ENCODE data around the gene SIPA1L3. TPM values are rescaled to one million over a fixed set of nuclear protein-coding genes. Genes with fewer than 3 reads are reported as not detected.
"Not testable (repeated sequence)": the region's sequence is repeated elsewhere in the genome, so short reads cannot be mapped to it uniquely, and the experiment has no call there.

Gene SIPA1L3
- total RNA-seq, 1 experiment from 2014 or later, result 30.4 TPM

DNA sequence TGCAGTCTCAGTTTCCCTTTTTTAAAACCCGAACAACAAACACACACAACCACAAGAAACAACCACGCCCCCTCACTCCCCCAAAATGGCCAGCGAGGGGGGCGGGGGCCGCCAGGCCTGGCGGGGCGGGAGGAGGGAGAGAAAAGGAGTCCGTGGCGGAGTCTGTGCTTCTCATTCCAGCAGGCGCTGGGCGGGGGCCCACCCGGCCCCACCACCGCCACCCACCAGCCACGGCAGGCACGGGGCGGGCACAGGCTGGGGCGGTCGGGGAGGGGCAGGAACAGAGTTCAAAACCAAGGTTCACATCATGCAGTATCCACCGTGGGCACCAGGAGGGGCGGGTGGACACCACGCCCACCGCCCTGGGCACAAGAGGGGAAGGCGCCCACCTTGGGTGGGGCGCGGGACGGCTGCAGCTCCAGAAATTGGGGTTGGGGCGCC, 304.2 kb downstream of the SIPA1L3 start:
- DNase-seq (ENCODE audit: low read depth), result no peak

DNA sequence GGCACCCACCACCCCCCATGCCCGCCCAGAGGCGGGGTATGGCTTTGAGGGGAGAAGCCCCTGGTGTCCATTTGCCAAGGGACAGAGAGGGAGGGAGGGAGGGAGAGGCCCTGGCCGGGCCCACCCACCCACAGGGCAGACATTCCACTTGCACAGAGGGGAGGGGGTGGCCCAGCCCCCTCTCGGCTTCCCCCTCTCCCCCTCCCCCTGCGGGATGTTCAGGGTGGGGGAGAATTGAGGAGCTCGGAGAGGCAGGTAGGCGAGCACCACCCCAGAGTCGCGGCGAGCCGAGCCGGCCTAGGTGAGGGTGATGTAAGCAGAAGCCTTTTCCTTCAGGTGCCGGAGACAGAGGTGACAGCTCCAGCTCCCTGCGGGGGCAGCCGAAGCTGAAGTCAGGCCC, 304.8 kb downstream of the SIPA1L3 start:
- no peak for DNase-seq (ENCODE audit: low read depth)

DNA sequence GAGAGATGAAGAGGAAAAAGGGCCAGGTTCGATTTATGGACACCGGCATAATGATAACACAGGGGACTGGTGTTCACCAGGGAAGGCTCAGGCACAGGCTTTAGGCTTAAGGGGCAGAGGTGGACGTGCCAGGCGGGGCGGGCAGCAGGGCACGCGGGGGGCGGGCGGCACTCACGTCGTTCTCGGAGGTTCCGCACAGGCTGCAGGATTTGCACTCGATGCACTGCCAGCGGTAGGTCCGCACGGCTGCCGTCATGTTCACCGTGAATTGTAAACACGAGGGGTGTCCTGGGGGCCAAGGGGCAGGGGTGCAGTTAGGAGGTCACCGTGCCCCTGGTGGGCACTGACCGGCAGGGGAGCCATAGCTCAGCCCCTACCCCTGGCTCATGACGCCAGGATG, 306.5 kb downstream of the SIPA1L3 start:
- DNase-seq (ENCODE audit: low read depth), result no peak

DNA sequence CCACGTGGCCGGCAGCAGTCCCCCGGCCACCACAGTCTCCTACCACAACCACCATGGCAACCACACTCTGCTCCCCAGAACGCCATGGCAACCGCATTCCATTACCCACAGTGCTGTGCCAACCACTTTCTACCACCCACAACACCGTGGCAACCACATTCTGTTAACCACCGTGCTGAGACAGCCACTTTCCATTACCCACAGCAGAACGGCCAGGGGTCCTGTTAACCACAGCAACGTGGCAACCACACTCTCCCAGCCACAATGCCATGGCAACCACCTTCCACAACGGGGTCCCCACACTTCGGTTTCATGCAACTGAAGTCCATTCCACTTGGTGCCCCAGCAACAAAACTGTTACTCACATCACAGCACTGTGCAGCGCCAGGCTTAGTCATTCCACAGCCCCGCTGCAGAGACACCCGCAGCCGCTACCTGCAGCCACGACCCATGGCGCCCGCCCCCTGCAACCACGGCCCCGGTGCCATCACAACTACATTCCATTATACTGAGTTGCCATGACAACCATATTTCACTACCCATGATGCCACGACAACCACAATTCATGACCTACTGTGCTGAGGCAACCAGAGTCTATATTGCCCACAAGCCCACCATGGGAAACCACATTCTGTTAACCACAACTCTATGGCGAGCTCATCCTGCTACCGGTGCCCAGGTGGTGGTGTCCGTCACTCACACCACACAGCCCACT, 307.1 kb downstream of the SIPA1L3 start:
- peak; percentile 91 for DNase-seq (ENCODE audit: low read depth)

DNA sequence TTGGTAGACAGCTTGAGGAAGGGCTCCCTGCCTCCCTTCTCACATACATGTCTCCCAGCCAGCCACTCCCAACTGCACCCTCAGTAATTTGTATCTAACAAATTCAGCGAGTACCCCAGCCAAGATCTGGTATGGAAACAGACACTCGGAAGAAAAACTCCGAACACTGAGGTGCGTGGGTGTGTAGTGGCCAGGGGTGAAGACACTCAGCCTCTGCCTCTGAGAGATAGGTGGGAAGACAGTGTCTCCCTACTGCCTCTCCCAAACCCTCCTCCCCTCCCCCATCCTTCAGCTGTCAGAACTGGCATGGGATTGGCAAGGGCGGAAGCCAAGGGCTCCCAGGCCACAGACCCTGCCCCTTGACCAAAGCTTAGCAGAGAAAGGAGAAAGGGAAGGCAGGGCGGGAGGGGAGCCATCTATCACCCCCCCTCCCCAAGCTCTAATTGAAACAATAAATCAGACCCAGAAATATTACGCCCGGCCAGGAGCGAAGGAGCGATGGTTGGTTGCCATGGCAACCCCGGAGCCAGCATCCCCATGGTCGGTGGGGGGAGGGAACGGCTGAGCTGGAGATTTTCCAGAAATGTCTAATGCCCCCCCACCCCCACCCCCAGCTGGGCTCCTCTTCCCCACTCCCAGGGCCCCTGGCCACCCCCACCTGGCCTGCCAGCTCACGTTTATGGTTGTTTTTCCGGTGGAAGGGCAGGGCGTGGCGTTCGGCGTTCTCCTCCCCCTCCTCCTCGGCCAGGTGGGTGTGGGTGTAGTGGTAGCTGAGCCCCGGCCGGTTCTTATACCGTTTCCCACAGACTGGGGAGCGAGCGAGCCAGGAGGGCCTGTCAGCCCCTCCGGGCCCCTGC, 310.0 kb downstream of the SIPA1L3 start:
- no peak for DNase-seq (ENCODE audit: low read depth)

DNA sequence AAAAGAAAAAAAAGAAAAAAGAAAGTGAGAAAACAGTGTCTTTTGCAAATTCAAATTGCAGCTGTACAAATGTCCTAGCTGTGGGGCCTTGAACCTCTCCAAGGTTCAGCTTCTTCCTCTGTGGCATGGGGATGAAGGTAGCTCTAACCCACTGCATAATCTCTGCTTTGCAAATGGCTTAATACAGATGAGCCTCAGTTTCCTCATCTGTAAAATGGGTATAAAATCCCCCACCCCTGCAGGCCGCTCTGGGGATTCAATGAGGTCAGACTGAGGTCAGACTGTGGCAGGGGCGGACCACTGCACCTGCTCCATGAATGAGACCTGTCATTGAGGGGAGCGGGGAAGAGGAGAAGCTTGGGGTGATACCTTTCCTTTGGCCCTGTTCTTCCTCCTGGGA, 311.2 kb downstream of the SIPA1L3 start:
- DNase-seq (ENCODE audit: low read depth), result no peak

DNA sequence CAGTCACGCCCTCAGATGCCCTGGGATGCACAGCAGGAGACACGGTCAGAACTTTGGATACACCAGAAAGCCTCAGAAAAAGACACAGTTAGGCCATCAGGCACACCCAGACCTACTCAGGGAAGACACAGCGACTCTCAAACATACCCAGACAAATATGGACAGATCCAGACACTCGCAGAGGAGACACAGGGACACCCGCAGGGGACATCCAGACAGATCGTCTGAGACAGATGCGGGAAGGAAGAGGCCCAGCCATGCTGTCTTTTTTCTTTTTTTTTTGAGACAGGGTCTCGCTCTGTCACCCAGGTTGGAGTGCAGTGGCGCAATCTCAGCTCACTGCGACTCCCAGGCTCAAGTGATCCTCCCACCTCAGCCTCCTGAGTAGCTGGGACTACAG, 312.2 kb downstream of the SIPA1L3 start:
- no peak for DNase-seq (ENCODE audit: low read depth)

DNA sequence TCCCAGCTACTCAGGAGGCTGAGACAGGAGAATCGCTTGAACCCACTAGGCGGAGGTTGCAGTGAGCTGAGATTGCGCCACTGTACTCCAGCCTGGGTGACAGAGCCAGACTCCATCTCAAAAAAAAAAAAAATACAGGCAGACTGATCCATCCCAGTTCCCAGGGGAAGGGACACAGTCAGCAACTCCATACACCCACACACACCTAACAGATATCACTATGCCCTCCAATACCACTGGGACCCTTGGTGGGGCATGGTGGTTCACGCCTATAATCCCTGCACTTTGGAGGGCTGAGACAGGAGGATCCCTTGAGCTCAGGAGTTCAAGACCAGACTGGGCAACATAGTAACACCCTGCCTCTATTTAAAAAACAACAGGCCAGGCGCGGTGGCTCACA, 314.4 kb downstream of the SIPA1L3 start:
- DNase-seq (ENCODE audit: low read depth), result no peak

DNA sequence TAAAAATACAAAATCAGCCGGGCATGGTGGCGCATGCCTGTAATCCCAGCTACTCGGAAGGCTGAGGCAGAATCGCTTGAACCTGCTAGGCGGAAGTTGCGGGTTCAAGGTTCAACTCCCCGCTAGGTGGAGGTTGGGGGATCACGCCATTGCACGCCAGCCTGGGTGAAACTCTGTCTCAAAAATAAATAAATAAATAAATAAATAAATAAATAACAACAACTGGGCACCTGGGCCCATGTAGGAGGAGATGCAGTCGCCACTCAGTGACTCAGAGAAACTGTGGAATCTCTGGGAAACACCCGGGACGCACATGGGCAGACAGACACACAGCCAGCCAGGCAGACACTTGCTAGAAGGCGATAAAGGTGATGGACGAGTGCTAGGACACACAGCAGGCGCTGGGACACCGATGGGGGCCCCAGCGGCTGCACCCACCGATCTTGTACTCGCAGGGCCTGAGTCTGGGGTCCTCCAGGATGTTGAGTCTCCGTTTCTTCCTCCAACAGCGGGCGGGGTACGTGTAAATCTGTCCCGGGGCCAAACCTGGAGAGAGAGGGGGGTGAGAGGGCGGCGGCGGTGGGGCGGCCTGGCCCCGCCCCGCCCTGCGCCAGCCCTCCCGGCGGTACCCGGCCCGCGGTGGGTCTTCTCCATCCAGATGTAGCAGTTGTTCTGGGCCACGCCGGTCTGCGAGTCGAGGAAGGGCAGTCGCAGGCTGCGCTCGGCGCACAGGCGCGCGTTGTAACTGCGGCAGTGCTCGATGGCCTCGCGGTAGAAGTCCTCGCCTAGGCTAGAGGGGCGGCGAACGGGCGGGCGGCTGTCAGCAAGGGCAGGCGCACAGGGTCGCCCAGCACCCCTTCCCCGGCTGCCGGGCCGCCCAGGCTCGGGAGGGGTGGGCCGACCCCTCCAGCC, 315.2 kb downstream of the SIPA1L3 start:
- DNase-seq (ENCODE audit: low read depth), result no peak

DNA sequence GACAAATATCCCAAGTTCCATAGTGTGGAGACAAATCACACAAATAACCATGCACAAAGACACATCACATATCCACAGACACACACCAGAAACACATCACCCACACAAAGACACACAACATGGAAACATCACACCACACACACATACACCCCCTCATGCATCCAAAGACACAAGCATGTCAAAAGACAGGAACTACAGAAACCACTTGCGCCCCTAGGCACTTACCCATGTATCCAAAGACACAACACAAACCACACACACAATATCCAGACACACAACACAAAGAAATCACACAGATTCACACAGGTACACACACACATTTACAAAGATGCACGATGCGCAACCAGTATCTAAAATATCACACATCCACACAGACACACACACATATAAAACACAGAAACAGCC, 316.1 kb downstream of the SIPA1L3 start:
- DNase-seq (ENCODE audit: low read depth), result no peak

DNA sequence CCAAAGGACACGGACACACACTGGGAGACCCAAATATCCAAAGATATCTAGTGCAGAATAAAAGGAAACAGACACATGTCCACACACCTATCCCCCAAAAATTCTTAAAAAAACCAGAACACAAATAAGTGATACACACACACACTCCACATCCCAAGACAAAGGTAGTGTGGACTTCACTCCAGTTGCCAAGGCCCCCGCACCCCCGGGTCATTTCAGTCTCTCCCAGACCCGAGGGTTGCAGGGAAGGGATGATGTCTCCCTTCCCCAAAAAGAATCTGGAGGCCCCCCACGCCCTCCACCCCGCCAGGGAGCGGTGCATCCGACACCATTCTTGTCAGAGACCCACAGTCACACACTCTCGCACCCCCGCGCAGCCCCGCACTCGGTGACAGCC, 316.6 kb downstream of the SIPA1L3 start:
- no peak for DNase-seq (ENCODE audit: low read depth)

DNA sequence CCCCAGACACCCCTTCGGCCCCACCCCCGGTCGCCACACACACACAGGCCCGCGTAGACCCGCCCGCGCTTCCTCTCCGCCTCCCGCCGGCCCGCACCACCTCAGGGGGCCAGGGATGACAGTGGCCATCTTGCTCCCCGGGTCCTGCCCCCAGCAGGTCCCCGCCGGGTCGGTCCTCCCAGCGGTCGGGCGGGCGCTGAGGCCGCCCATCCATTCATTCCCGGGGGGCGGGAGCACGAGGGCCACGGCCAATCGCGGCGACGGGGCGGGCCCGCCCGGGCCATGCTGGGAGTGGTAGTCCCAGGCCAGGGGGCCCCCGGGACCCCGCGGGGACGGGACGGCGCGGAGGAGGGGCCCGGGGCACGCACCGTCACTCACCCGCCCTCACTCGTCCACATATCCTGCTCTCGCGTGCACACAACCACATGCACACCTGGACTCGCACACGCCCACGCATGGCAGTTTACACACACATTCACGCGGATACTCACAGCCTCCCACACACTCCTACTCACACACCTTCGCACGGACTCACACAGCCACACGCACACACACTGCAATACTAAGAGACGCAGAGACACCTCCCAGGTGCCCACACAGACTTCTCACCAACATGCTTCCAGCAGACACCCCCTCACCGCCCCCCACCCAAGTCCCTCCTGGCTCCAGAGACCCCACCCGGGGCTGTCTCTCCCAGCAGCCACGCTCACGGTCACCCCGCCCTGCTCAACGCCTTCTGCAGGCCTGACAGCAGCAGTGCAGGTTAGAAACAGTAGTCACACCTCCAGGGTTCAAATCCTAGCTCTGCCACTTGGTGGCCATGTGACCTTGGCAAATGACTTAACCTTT, 317.2 kb downstream of the SIPA1L3 start, which contains the start of gene DPF1:
TSS of gene DPF1 (minus strand) at position 209 of the 849 bp plus-strand sequence. CDS start at position 129, 80 bp downstream.
- DNase-seq (ENCODE audit: low read depth), result peak; percentile 76

DNA sequence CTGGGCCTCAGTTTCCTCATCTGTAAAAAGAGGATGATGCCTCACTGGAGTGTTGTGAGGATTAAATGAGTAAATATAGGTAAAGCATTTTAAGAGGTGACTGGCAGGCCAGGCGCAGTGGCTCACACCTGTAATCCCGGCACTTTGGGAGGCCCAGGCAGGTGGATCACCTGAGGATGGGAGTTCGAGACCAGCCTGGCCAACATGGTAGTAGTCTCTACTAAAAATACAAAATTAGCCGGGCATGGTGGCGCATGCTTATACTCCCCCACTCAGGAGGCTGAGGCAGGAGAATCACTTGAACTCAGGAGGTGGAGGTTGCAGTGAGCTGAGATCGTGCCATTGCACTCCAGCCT, 317.8 kb downstream of the SIPA1L3 start:
- DNase-seq (ENCODE audit: low read depth), result not testable (repeated sequence)

DNA sequence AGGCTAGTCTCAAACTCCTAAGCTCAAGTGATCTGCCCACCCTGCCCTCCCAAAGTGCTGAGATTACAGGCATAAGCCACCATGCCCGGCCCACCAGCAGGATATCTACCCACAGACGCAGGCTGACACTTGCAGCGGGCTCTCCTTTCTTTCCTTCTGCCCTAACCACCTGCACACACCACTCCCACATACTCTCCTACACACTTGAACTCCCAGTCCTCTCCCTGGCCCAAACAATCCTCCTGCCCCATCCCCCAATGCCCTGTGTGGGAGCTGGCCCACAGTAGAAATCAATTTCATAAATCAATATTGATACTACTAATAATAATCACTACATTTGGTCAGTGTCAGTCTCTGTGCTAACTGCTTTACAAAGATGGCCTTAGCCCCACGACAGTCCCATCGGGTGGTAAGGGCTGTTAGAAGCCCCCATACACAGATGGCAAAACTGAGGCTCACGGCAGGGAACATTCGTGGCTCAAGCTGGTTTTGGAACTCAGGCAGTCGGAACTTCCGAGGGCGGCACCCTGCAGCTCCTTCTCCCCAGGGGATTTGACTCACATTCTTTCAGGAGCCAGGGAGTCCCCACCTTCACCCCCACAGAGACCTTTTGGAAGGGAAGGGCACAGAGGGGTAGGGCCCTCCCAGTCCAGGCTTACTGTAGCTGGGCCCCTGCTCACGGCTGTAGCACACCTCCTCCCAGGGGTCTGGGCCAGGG, 320.4 kb downstream of the SIPA1L3 start:
- no peak for DNase-seq (ENCODE audit: low read depth)

DNA sequence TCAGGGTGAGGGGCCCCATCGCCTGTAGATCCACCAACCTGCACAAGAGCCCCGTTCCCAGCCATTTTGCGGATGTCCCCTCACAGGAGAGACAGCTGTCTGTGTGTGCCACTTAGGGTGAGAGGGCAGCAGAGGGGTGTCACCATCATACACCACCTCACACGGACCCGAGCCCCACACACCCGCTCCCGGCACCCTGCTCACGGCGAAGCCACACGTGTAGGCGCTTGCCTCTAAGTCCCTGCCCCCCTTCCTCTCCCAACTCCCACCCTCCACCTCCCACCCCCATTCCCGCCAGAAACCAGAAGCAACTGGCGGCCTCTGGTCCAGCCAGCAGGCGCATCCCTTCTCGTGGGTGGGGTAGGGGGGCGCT, 321.0 kb downstream of the SIPA1L3 start:
- no peak for DNase-seq (ENCODE audit: low read depth)

DNA sequence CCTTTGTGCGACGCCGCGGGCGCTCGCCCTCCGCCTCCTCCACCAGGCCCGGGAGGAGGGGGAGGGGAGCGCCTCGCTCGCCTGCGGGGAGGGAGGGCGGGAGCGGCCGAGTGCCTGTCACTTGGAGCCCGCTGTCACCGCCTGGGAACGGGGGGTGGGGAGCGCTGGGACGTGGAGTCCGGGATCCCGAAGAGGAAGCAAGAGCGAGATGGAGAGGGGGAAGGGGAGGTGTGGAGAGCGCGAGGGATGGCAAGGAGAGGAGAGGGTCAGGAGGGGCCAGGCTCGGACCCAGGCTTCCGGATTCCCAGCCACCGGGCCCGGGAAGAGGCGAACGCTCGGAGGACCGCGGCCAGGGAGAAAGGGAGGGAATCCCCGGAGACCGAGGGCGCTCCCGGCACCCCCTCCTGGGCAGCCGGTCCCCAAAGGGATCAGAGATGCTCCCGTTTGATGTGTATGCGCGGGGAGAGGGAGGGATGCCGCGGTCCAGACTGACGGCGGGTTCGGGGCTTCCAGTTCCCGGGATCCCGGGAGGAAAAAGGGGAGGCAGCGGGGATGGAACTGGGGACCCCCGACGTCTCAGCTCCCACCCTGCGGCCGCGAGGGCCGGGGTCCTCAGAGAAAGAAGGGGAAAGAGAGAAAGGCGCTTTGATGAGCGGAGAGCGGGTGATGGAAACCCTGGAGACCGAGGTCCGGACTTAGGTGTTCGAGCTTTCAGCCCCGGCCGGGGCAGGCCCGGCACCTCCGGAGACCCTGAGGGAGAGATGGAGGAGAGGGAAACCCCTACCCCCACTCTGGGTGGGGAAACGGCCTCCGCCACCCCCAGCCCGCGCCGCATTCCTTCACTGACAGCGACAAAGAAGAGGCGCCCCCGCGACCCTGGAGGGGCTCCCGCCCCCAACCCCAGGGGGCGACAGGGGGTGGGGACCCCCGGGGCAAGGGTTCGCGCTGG, 321.8 kb downstream of the SIPA1L3 start:
- DNase-seq (ENCODE audit: low read depth), result no peak

DNA sequence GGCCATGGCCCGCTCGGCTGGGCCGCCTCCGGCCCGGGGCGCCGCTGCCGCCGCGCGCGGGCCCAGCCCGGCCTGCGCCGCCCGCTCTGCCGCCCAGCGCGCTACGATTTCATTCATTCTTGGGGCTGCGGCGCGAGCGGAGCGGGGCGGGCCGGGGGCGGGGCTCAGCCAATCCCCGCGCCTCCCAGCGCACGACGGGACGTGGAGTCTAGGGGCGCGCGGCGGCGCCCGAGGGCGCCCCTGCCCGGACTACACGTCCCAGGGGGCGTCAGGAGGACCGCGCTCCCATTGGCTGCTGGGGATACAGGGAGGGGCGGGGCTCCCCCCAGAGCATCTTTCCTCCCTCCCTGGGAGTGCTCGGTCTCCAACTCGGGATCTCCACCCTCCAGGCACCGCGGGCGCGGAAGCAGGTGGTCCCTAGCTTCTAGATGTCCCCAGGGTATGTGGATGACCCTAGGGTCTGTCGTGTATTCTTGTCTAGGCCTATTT, 322.6 kb downstream of the SIPA1L3 start:
- DNase-seq (ENCODE audit: low read depth), result peak; percentile 91

DNA sequence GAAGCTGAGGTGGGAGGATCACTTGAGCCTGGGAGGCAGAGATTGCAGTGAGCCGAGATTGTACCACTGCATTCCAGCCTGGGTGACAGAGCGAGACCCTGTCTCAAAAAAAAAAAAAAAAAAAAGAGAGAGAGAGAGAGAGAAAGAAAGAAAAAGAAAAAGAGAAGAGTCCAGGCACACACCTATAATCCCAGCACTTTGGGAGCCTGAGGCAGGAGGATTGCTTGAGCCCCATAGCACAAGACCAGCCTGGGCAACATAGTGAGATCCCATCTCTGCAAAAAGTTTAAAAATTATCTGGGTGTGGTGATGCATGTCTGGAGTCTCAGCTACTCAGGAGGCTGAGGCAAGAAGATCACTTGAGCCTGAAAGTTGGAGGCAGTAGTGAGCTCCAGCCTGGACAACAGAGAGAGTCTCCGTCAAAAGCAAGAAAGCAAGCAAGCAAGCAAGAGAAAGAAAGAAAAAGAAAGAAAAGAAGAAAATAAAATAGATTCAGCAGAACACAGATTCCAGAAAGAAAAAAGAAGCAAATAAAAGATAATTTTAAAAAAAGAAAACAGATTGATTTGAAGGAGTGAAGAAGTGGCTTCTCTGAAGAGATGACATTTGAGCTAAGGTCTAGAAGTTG, 323.6 kb downstream of the SIPA1L3 start:
- DNase-seq (ENCODE audit: low read depth), result not testable (repeated sequence)
